Trophoblast cell (in vitro differentiated cells and primary cell): ENCODE results near the gene DSEL.

ENCODE experiments used
- DNase-seq, 2 donors: peaks; one replicate each; pipeline ENCODE4 v3.0.0-alpha.2; 2016
- H2AFZ ChIP-seq: 2 replicates; pipeline ENCODE4 v1.6.1; 2013; ENCODE audit warnings: low read length, moderate library complexity, mild to moderate bottlenecking; ENCODE audit not compliant: insufficient read depth, poor library complexity
- H2AK5ac ChIP-seq: 2 replicates; pipeline ENCODE4 v1.6.1; 2013; ENCODE audit warnings: mild to moderate bottlenecking, low read length
- H2BK120ac ChIP-seq: 2 replicates; pipeline ENCODE4 v1.6.1; 2013; ENCODE audit warnings: low read length, mild to moderate bottlenecking, moderate library complexity; ENCODE audit not compliant: insufficient read depth, poor library complexity
- H2BK12ac ChIP-seq: 2 replicates; pipeline ENCODE4 v1.6.1; 2013; ENCODE audit warnings: mild to moderate bottlenecking, low read length, moderate library complexity
- H2BK5ac ChIP-seq: 2 replicates; pipeline ENCODE4 v1.6.1; 2013; ENCODE audit warnings: low read length, low read depth, moderate library complexity, mild to moderate bottlenecking; ENCODE audit not compliant: poor library complexity
- H3K14ac ChIP-seq: 2 replicates; pipeline ENCODE4 v1.6.1; 2013; ENCODE audit warnings: mild to moderate bottlenecking, low read length
- H3K18ac ChIP-seq: 2 replicates; pipeline ENCODE4 v1.6.1; 2013; ENCODE audit warnings: mild to moderate bottlenecking, low read length
- H3K23ac ChIP-seq: 2 replicates; pipeline ENCODE4 v1.6.1; 2013; ENCODE audit warnings: low read length
- H3K27ac ChIP-seq: 2 replicates; pipeline ENCODE4 v1.5.1; 2013; ENCODE audit warnings: low read depth, mild to moderate bottlenecking, inconsistent platforms, low read length, moderate library complexity
- H3K27me3 ChIP-seq: 2 replicates; pipeline ENCODE4 v1.6.1; 2013; ENCODE audit warnings: inconsistent platforms, mild to moderate bottlenecking, low read length, moderate library complexity; ENCODE audit not compliant: insufficient read depth
- H3K36me3 ChIP-seq, 2 experiments: 1 replicate in 1 of 2; 2 replicates in 1 of 2; pipeline ENCODE4 v1.6.1; 2013; ENCODE audit warnings: low read length in 2 of 2, mild to moderate bottlenecking in 2 of 2, moderate library complexity in 1 of 2; ENCODE audit not compliant: insufficient read depth in 2 of 2, control insufficient read depth in 1 of 2
- H3K4ac ChIP-seq: 2 replicates; pipeline ENCODE4 v1.6.1; 2013; ENCODE audit warnings: low read depth, mild to moderate bottlenecking, low read length, moderate library complexity
- H3K4me1 ChIP-seq, 2 experiments: 1 replicate in 1 of 2; 2 replicates in 1 of 2; pipeline ENCODE4 v1.6.1; 2013; ENCODE audit warnings: low read length in 2 of 2, mild to moderate bottlenecking in 2 of 2, moderate library complexity in 1 of 2; ENCODE audit not compliant: insufficient read depth in 2 of 2, control insufficient read depth in 1 of 2
- H3K4me2 ChIP-seq: 2 replicates; pipeline ENCODE4 v1.6.1; 2013; ENCODE audit warnings: inconsistent platforms, mild to moderate bottlenecking, low read length, moderate library complexity
- H3K4me3 ChIP-seq: 2 replicates; pipeline ENCODE4 v1.5.1; 2013; ENCODE audit warnings: mild to moderate bottlenecking, low read depth, low read length, inconsistent platforms
- H3K79me1 ChIP-seq: one replicate; pipeline ENCODE4 v1.6.1; 2013; ENCODE audit warnings: low read length
- H3K79me2 ChIP-seq: 2 replicates; pipeline ENCODE4 v1.6.1; 2013; ENCODE audit warnings: low read length, mild to moderate bottlenecking; ENCODE audit not compliant: control insufficient read depth, insufficient read depth, poor library complexity
- H3K9ac ChIP-seq: 2 replicates; pipeline ENCODE4 v1.6.1; 2013; ENCODE audit warnings: mild to moderate bottlenecking, low read length
- H3K9me3 ChIP-seq: 2 replicates; pipeline ENCODE4 v1.6.1; 2013; ENCODE audit warnings: low read depth, mild to moderate bottlenecking, control low read depth, inconsistent platforms, low read length; ENCODE audit not compliant: insufficient read depth
- H4K12ac ChIP-seq: 2 replicates; pipeline ENCODE4 v1.6.1; 2013; ENCODE audit warnings: low read depth, mild to moderate bottlenecking, low read length, moderate library complexity
- H4K8ac ChIP-seq: 2 replicates; pipeline ENCODE4 v1.6.1; 2013; ENCODE audit warnings: low read depth, mild to moderate bottlenecking, low read length, moderate library complexity
- H4K91ac ChIP-seq: one replicate; pipeline ENCODE4 v1.6.1; 2013; ENCODE audit warnings: low read depth, mild to moderate bottlenecking, low read length, moderate library complexity
- WGBS: extraction: QIAGEN DNeasy Blood & Tissue Kit; methylation state at CpG from one replicate; pipeline ENCODE4 v1.1.7; 2013; ENCODE audit warnings: missing lambda C conversion rate; ENCODE audit not compliant: insufficient read length, insufficient coverage; ENCODE audit errors: extremely low coverage; 5-methylcytosine and 5-hydroxymethylcytosine counted together

Gene DSEL

DNA sequence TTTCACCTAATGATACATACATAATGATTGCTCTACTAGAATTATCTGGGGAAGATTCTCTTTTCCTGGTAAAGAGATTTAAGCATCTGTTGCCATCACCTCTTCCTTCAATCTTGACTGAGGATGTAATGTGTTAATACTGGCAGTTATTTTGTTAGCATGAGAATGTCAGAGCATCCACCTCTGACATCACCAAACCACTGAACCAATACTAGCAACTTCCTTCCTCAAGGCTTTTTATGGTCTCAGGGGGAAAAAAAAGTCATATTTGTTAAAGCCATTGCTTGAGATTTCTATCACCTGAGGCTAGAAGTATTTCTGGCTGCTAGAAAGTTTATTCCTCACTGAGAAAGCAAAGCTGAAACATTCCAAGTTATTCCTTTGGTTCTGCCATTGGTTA lies 48.5 kb downstream of the DSEL start:
- no peak overlapping the region for H3K4me2 ChIP-seq
- no peak for DNase-seq
- no peak overlapping the region for H3K4me3 ChIP-seq
- no peak overlapping the region for H3K23ac ChIP-seq
- H2BK5ac ChIP-seq, result no peak overlapping the region
- no peaks in the 10 kb centered on the region for H3K79me1 ChIP-seq
- no peak overlapping the region for H3K9ac ChIP-seq
- H2BK12ac ChIP-seq, result no peak overlapping the region
- no peak overlapping the region for H3K18ac ChIP-seq
- no peaks in the 10 kb centered on the region for H3K4me1 ChIP-seq
- H2BK120ac ChIP-seq, result no peak overlapping the region
- H3K14ac ChIP-seq, result no peak overlapping the region
- no peaks in the 10 kb centered on the region for H3K9me3 ChIP-seq
- H2AK5ac ChIP-seq, result no peak overlapping the region
- no peaks in the 10 kb centered on the region for H3K79me2 ChIP-seq
- H4K8ac ChIP-seq, result no peak overlapping the region
- no peak overlapping the region for H4K91ac ChIP-seq
- H3K36me3 ChIP-seq, result no peaks in the 10 kb centered on the region
- no peak overlapping the region for H4K12ac ChIP-seq
- H2AFZ ChIP-seq, result no peak overlapping the region
- H3K4ac ChIP-seq, result no peak overlapping the region
- H3K27me3 ChIP-seq, result no peaks in the 10 kb centered on the region
- no peak overlapping the region for H3K27ac ChIP-seq

DNA sequence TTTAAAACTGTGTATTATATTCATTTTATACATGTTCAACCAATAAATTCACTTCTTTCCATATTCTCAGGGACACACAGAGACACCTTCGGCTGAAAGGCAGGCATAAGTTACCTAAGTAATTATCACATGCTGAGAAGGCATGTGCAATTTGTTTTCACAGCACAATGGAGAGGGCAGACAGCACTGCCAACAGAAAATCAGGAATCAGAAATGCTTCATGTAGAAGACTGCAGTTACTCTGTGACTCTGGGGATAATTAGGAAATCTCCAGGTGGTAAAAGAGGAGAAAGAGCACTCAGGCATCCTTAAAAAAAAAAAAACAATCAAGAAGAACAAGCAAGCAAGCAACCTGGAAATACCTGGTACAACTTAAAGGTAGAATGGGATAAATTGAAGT lies 49.3 kb downstream of the DSEL start:
- no peak overlapping the region for H3K14ac ChIP-seq
- no peak overlapping the region for H4K8ac ChIP-seq
- H3K79me1 ChIP-seq, result no peaks in the 10 kb centered on the region
- H2BK120ac ChIP-seq, result no peak overlapping the region
- H3K4ac ChIP-seq, result no peak overlapping the region
- no peak overlapping the region for H3K23ac ChIP-seq
- no peak overlapping the region for H4K12ac ChIP-seq
- H3K27ac ChIP-seq, result no peak overlapping the region
- no peaks in the 10 kb centered on the region for H3K9me3 ChIP-seq
- H2BK12ac ChIP-seq, result no peak overlapping the region
- no peak for DNase-seq
- H2AFZ ChIP-seq, result no peak overlapping the region
- H3K27me3 ChIP-seq, result no peaks in the 10 kb centered on the region
- H3K4me3 ChIP-seq, result no peak overlapping the region
- H2AK5ac ChIP-seq, result no peak overlapping the region
- no peak overlapping the region for H2BK5ac ChIP-seq
- H3K4me2 ChIP-seq, result no peak overlapping the region
- H3K79me2 ChIP-seq, result no peaks in the 10 kb centered on the region
- no CpG with 5 or more reads among the region's 1 CpG for WGBS
- H3K4me1 ChIP-seq, result no peaks in the 10 kb centered on the region
- no peak overlapping the region for H3K18ac ChIP-seq
- no peak overlapping the region for H4K91ac ChIP-seq
- no peaks in the 10 kb centered on the region for H3K36me3 ChIP-seq
- H3K9ac ChIP-seq, result no peak overlapping the region

DNA sequence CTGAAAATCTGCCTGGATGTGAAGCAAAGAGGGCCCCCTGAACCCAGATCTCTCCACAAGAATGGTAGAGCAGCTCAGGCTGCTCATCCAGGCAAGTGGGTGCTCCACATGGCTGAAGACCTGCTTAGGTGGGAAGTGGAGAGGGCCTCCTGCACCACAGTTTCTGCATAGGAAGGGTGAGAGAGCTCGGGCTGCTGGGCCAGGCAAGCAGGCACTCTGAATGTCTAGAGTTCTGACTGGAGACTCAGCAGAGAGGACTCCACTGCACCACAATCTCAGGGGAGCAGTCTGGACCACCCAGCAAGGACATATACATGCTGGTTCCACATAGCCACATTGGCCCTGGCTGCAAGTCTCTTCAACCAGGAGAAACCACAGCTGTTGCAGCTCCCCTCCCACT lies 52.0 kb downstream of the DSEL start:
- Histone ChIP-seq H4K12ac (peak overlapping the region; percentile 10), H4K8ac (no peak overlapping the region), H3K79me2 (no peaks in the 10 kb centered on the region), H3K79me1 (no peaks in the 10 kb centered on the region), H3K27ac (no peak overlapping the region), H2BK120ac (no peak overlapping the region), H3K4me2 (no peak overlapping the region), H3K9ac (no peak overlapping the region), H3K14ac (no peak overlapping the region), H3K23ac (no peak overlapping the region), H3K4me1 (no peaks in the 10 kb centered on the region), H3K4ac (no peak overlapping the region), H2AFZ (no peak overlapping the region), H2BK5ac (no peak overlapping the region), H3K36me3 (no peaks in the 10 kb centered on the region), H2AK5ac (no peak overlapping the region), H3K4me3 (no peak overlapping the region), H4K91ac (no peak overlapping the region), H2BK12ac (no peak overlapping the region), H3K9me3 (no peaks in the 10 kb centered on the region), H3K27me3 (no peaks in the 10 kb centered on the region), H3K18ac (no peak overlapping the region)
- DNase-seq, result no peak
- no CpG with 5 or more reads among the region's 1 CpG for WGBS

DNA sequence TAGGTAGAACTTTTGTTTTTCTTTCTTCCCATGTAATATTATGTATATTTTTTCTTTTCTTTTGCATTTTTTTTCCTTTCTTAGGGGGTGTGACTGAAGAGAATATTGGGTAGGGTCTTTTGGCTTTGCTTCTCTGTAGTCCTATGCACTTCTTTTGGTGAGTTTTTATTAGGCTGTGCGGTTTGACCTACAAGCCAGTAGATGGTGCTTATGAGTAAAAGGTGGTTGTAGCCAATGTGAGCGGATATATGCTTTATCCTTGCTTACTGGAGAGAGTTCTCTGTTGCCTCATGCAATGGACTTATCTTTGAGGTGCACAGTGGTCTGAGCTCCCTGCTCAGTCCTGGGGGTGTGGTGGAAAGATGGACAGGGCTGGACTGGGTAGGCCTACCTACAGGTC lies 52.7 kb downstream of the DSEL start:
- H4K91ac ChIP-seq, result no peak overlapping the region
- H3K4me1 ChIP-seq, result no peaks in the 10 kb centered on the region
- no peak overlapping the region for H3K23ac ChIP-seq
- peak in 1 of 2 donors; percentile 1 for DNase-seq
- H3K27me3 ChIP-seq, result no peaks in the 10 kb centered on the region
- H3K9ac ChIP-seq, result no peak overlapping the region
- no peak overlapping the region for H3K4ac ChIP-seq
- H3K36me3 ChIP-seq, result no peaks in the 10 kb centered on the region
- no peaks in the 10 kb centered on the region for H3K9me3 ChIP-seq
- WGBS, result no CpG with 5 or more reads among the region's 2 CpGs
- no peak overlapping the region for H4K8ac ChIP-seq
- H3K79me2 ChIP-seq, result no peaks in the 10 kb centered on the region
- H2AK5ac ChIP-seq, result no peak overlapping the region
- no peak overlapping the region for H3K18ac ChIP-seq
- H2BK120ac ChIP-seq, result no peak overlapping the region
- no peak overlapping the region for H3K27ac ChIP-seq
- no peak overlapping the region for H3K14ac ChIP-seq
- H3K79me1 ChIP-seq, result no peaks in the 10 kb centered on the region
- H4K12ac ChIP-seq, result no peak overlapping the region
- no peak overlapping the region for H2BK5ac ChIP-seq
- H2AFZ ChIP-seq, result no peak overlapping the region
- no peak overlapping the region for H3K4me3 ChIP-seq
- no peak overlapping the region for H2BK12ac ChIP-seq
- no peak overlapping the region for H3K4me2 ChIP-seq

DNA sequence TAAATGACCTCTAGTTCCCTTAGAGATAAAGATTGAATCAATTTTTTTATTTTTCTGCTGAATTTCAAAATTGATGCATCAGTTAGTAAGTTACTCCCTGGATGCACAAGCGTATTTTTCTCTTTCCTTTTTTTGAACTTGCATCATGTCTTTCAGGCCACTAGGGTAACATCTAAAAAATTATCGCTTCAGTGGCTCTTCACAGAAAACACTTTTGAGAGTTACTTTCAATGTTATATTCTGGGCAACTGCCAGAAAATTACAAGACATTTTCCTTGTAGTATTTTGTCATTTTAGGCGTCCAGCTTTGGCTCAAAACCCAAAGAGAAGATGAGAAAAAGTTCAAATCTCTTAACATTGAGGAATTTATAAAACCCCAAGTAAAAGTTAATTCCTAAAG lies 59.8 kb downstream of the DSEL start:
- Histone ChIP-seq H2BK120ac (no peak overlapping the region), H3K4me2 (no peak overlapping the region), H3K79me2 (no peaks in the 10 kb centered on the region), H2BK12ac (no peak overlapping the region), H3K27ac (no peak overlapping the region), H2AK5ac (no peak overlapping the region), H3K4ac (no peak overlapping the region), H3K9ac (no peak overlapping the region), H3K27me3 (no peaks in the 10 kb centered on the region), H3K4me1 (no peaks in the 10 kb centered on the region), H2AFZ (no peak overlapping the region), H2BK5ac (no peak overlapping the region), H3K4me3 (no peak overlapping the region), H4K12ac (no peak overlapping the region), H4K8ac (no peak overlapping the region), H3K18ac (no peak overlapping the region), H4K91ac (no peak overlapping the region), H3K79me1 (no peaks in the 10 kb centered on the region), H3K14ac (no peak overlapping the region), H3K23ac (no peak overlapping the region), H3K36me3 (no peaks in the 10 kb centered on the region), H3K9me3 (no peaks in the 10 kb centered on the region)
- no peak for DNase-seq
- WGBS, result no CpG with 5 or more reads among the region's 3 CpGs
